NCI-H524 treated with DMSO at 0.1 percent for 48 hours (cell line): ENCODE data around the gene RTN3.
"Not testable (repeated sequence)": the region's sequence is repeated elsewhere in the genome, so short reads cannot be mapped to it uniquely, and the experiment has no call there.

ENCODE experiments used
- DNase-seq: peaks from one replicate; lab custom pipeline; 2025; lab: John Stamatoyannopoulos, UW

Gene RTN3

GRCh38 chr11:63681321-63682065, at the start of gene RTN3:
RTN3 (plus strand) TSS chr11:63681500; CDS start chr11:63681637, 137 bp downstream.
- DNase-seq: peak; percentile 68

- DNase-seq: no peak
These were observed 45.4 kb upstream of the RTN3 start for GRCh38 chr11:63635762-63636465.

- DNase-seq: not testable (repeated sequence)
These were observed 42.9 kb upstream of the RTN3 start for GRCh38 chr11:63638436-63638835.

- no peak for DNase-seq
These were observed 42.0 kb upstream of the RTN3 start for GRCh38 chr11:63639199-63639832.

- DNase-seq: no peak
These were observed 39.6 kb upstream of the RTN3 start for GRCh38 chr11:63641727-63642126.

GRCh38 chr11:63643205-63643604, 38.1 kb upstream of the RTN3 start:
- DNase-seq: no peak

GRCh38 chr11:63652671-63653070, 28.6 kb upstream of the RTN3 start:
- DNase-seq: no peak

GRCh38 chr11:63660972-63661371, 20.3 kb upstream of the RTN3 start:
- DNase-seq: no peak

GRCh38 chr11:63663809-63664208, 17.5 kb upstream of the RTN3 start:
- DNase-seq: no peak

GRCh38 chr11:63666874-63667273, 14.4 kb upstream of the RTN3 start:
- no peak for DNase-seq

- DNase-seq: no peak
These were observed 13.1 kb upstream of the RTN3 start for GRCh38 chr11:63667995-63668795.

- DNase-seq: no peak
These were observed 11.2 kb upstream of the RTN3 start for GRCh38 chr11:63670096-63670432.

- DNase-seq: no peak
These were observed 10.6 kb upstream of the RTN3 start for GRCh38 chr11:63670433-63671321.

GRCh38 chr11:63671322-63672155, 9.8 kb upstream of the RTN3 start, which contains the start of gene ATL3:
ATL3 (minus strand) TSS chr11:63671376; CDS start chr11:63671335, 41 bp downstream.
- DNase-seq: peak; percentile 36

- no peak for DNase-seq
These were observed 9.2 kb upstream of the RTN3 start for GRCh38 chr11:63672156-63672463.

- no peak for DNase-seq
These were observed 8.3 kb upstream of the RTN3 start for GRCh38 chr11:63672936-63673539.

- no peak for DNase-seq
These were observed 7.7 kb upstream of the RTN3 start for GRCh38 chr11:63673579-63673978.

GRCh38 chr11:63680834-63681320, 423 bp upstream of the RTN3 start:
- DNase-seq: no peak

- DNase-seq: peak; percentile 6
These were observed 1.0 kb downstream of the RTN3 start for GRCh38 chr11:63682066-63683021.
